Endothelial cell of umbilical vein (primary cell): ENCODE data around the gene TARDBP.

Experiments used
- CTCF ChIP-seq, 2 donors: IDR thresholded peaks; 1 replicate in 1 of 2; 2 replicates in 1 of 2; pipeline ENCODE4 v1.5.1; 2011; ENCODE audit warnings: low read length in 2 of 2, mild to moderate bottlenecking in 2 of 2, moderate library complexity in 2 of 2, control low read depth in 1 of 2, inconsistent platforms in 1 of 2, low read depth in 1 of 2; ENCODE audit not compliant: insufficient read depth in 1 of 2; ENCODE audit errors: extremely low read depth in 1 of 2
- EZH2 ChIP-seq: IDR thresholded peaks from 2 replicates; pipeline ENCODE4 v1.6.1; 2012; ENCODE audit warnings: borderline replicate concordance, low read depth, mild to moderate bottlenecking, moderate library complexity, low read length, inconsistent platforms; ENCODE audit not compliant: severe bottlenecking
- FOS ChIP-seq: IDR thresholded peaks from 2 replicates; pipeline ENCODE4 v1.6.1; 2011; ENCODE audit warnings: mild to moderate bottlenecking, low read length, moderate library complexity, borderline replicate concordance; ENCODE audit not compliant: insufficient read depth
- GATA2 ChIP-seq: IDR thresholded peaks from 2 replicates; pipeline ENCODE4 v1.7.0; 2011; ENCODE audit warnings: low read depth, mild to moderate bottlenecking, moderate library complexity, mixed read lengths, low read length; ENCODE audit not compliant: insufficient read length, insufficient read depth
- MAX ChIP-seq: IDR thresholded peaks from 2 replicates; pipeline ENCODE4 v1.6.1; 2011; ENCODE audit not compliant: insufficient read depth, insufficient read length
- MYC ChIP-seq: IDR thresholded peaks from one replicate; pipeline ENCODE4 v1.6.1; 2011; ENCODE audit warnings: mild to moderate bottlenecking, low read depth, low read length
- POLR2A ChIP-seq: IDR thresholded peaks from 2 replicates; pipeline ENCODE4 v1.6.1; 2012; ENCODE audit warnings: low read depth, mild to moderate bottlenecking, control low read depth, low read length
- POLR2AphosphoS5 ChIP-seq: IDR thresholded peaks from 2 replicates; pipeline ENCODE4 v1.6.1; 2012; ENCODE audit warnings: low read depth, mild to moderate bottlenecking, control low read depth, low read length, moderate library complexity; ENCODE audit not compliant: insufficient read depth

- peak; percentile 13 to 45 for TF ChIP-seq CTCF (IDR thresholded peaks at IDR 0.05; ENCODE audit: extremely low read depth in 1 of 2, insufficient read depth in 1 of 2, low read depth in 1 of 2, low read length in 2 of 2)
- TF ChIP-seq MAX, result peak; percentile 42
- no peak for TF ChIP-seq EZH2
- TF ChIP-seq POLR2AphosphoS5, result peak; percentile 83
- TF ChIP-seq MYC, result no peak
- peak; percentile 84 for TF ChIP-seq POLR2A
- no peak for TF ChIP-seq GATA2
- TF ChIP-seq FOS, result no peak
These were observed 47.7 kb downstream of the TARDBP start, which contains the start of gene SRM for GRCh38 chr1:11059968-11060830.
